HTR-8/SVneo (cell line): ENCODE data around the gene NRG2.

Experiments used
- DNase-seq: peaks from one replicate; pipeline ENCODE4 v3.0.0; 2011; ENCODE audit warnings: low spot score, mixed read lengths; ENCODE audit not compliant: insufficient read length
- FAIRE-seq: peaks from 2 replicates; lab custom pipeline; 2011; peaks lifted over from hg19 to GRCh38; lab: Jason Lieb, UNC

NRG2 gene

GRCh38 chr5:139912158-139912557 is 130.9 kb downstream of the NRG2 start:
- DNase-seq (no peak), FAIRE-seq (no peak)

- DNase-seq (no peak), FAIRE-seq (no peak)
Measured at GRCh38 chr5:139911425-139912120, 131.5 kb downstream of the NRG2 start.

- FAIRE-seq = no peak
- no peak for DNase-seq
Measured at GRCh38 chr5:139910901-139911300, 132.2 kb downstream of the NRG2 start.

- FAIRE-seq (no peak), DNase-seq (no peak)
Measured at GRCh38 chr5:139910036-139910435, 133.1 kb downstream of the NRG2 start.

- DNase-seq = no peak
- FAIRE-seq = no peak
Measured at GRCh38 chr5:139908749-139909148, 134.3 kb downstream of the NRG2 start.

- DNase-seq = no peak
- FAIRE-seq = no peak
Measured at GRCh38 chr5:139906661-139907060, 136.4 kb downstream of the NRG2 start.

- DNase-seq (peak; percentile 29), FAIRE-seq (no peak)
Measured at GRCh38 chr5:139904816-139905661, 138.1 kb downstream of the NRG2 start.

- DNase-seq (no peak), FAIRE-seq (no peak)
Measured at GRCh38 chr5:139904566-139904815, 138.6 kb downstream of the NRG2 start.

- DNase-seq (no peak), FAIRE-seq (no peak)
Measured at GRCh38 chr5:139903795-139904565, 139.1 kb downstream of the NRG2 start.

GRCh38 chr5:139903450-139903794 is 139.7 kb downstream of the NRG2 start:
- no peak for FAIRE-seq
- no peak for DNase-seq

- DNase-seq = no peak
- FAIRE-seq = no peak
Measured at GRCh38 chr5:139901986-139902385, 141.1 kb downstream of the NRG2 start.

- DNase-seq (no peak), FAIRE-seq (no peak)
Measured at GRCh38 chr5:139901251-139901575, 141.9 kb downstream of the NRG2 start.

GRCh38 chr5:139900546-139901250 is 142.4 kb downstream of the NRG2 start:
- DNase-seq (no peak), FAIRE-seq (no peak)

- DNase-seq = no peak
- no peak for FAIRE-seq
Measured at GRCh38 chr5:139898981-139899380, 144.1 kb downstream of the NRG2 start.

- FAIRE-seq (no peak), DNase-seq (no peak)
Measured at GRCh38 chr5:139897982-139898381, 145.1 kb downstream of the NRG2 start.

- FAIRE-seq (no peak), DNase-seq (no peak)
Measured at GRCh38 chr5:139897342-139897741, 145.8 kb downstream of the NRG2 start.

- FAIRE-seq = no peak
- no peak for DNase-seq
Measured at GRCh38 chr5:139896718-139897117, 146.4 kb downstream of the NRG2 start.

GRCh38 chr5:139895647-139896046 is 147.5 kb downstream of the NRG2 start:
- DNase-seq (no peak), FAIRE-seq (no peak)

GRCh38 chr5:139895046-139895445 is 148.1 kb downstream of the NRG2 start:
- no peak for FAIRE-seq
- DNase-seq = no peak

GRCh38 chr5:139893873-139894272 is 149.2 kb downstream of the NRG2 start:
- FAIRE-seq (no peak), DNase-seq (no peak)

- DNase-seq (no peak), FAIRE-seq (no peak)
Measured at GRCh38 chr5:139889410-139889809, 153.7 kb downstream of the NRG2 start.
